ENCODE measurements around the gene TUBGCP3. TPM values are rescaled to one million over a fixed set of nuclear protein-coding genes. Genes with fewer than 3 reads are reported as not detected.

The TUBGCP3 gene
- total RNA-seq, 2 experiments from 2014 or later, result 30.6 to 31.3 TPM

GRCh38 chr13:112624040-112624439 lies 36.1 kb upstream of the TUBGCP3 start:
- no peak for DNase-seq
- no peaks in the 10 kb centered on the region for H3K9me3 ChIP-seq (ENCODE audit: control insufficient read depth in 1 of 2, insufficient read depth in 1 of 2, low read length in 2 of 2)
- no peaks in the 10 kb centered on the region for H3K36me3 Mint-ChIP-seq (ENCODE audit: low read depth)
- CTCF ChIA-PET, result no interaction called here
- no peaks in the 10 kb centered on the region for H3K4me1 ChIP-seq (ENCODE audit: insufficient read depth, low read length)
- POLR2A ChIA-PET, result no interaction called here
- TF ChIP-seq CTCF (IDR thresholded peaks at IDR 0.05), result no peak
- H3K27me3 ChIP-seq (ENCODE audit: control insufficient read depth in 1 of 2, insufficient read depth in 2 of 2, low read length in 2 of 2), result no peaks in the 10 kb centered on the region
- H3K4me3 Mint-ChIP-seq, result no peak overlapping the region
- ATAC-seq (ENCODE audit: poor library complexity), result no peak
- H3K27me3 Mint-ChIP-seq, result peaks cover 10% of the 10 kb centered on the region
- H3K4me1 Mint-ChIP-seq (ENCODE audit: low read depth), result no peaks in the 10 kb centered on the region
- no peaks in the 10 kb centered on the region for H3K36me3 ChIP-seq (ENCODE audit: insufficient read depth, low read length)
- H3K9me3 Mint-ChIP-seq, result no peaks in the 10 kb centered on the region
- H3K27ac Mint-ChIP-seq, result no peak overlapping the region
- no peak overlapping the region for H3K27ac ChIP-seq (ENCODE audit: low read depth in 1 of 2, low read length in 2 of 2)
- H3K4me3 ChIP-seq (ENCODE audit: low read length), result no peak overlapping the region
- intact Hi-C loops (cut with DNase I, micrococcal nuclease), result no loop called here

GRCh38 chr13:112623051-112623711 lies 35.2 kb upstream of the TUBGCP3 start:
- ChIA-PET POLR2A (no interaction called here), CTCF (no interaction called here)
- no peak overlapping the region for H3K4me3 ChIP-seq (ENCODE audit: low read length)
- H3K36me3 ChIP-seq (ENCODE audit: insufficient read depth, low read length), result no peaks in the 10 kb centered on the region
- no peak for DNase-seq
- Mint-ChIP-seq H3K36me3 (ENCODE audit: low read depth) (no peaks in the 10 kb centered on the region), H3K27ac (no peak overlapping the region), H3K4me1 (ENCODE audit: low read depth) (no peaks in the 10 kb centered on the region), H3K4me3 (no peak overlapping the region), H3K9me3 (no peaks in the 10 kb centered on the region), H3K27me3 (peaks cover 10% of the 10 kb centered on the region)
- no peaks in the 10 kb centered on the region for H3K4me1 ChIP-seq (ENCODE audit: insufficient read depth, low read length)
- no peak for ATAC-seq (ENCODE audit: poor library complexity)
- intact Hi-C loops (cut with DNase I, micrococcal nuclease), result no loop called here
- H3K9me3 ChIP-seq (ENCODE audit: control insufficient read depth in 1 of 2, insufficient read depth in 1 of 2, low read length in 2 of 2), result no peaks in the 10 kb centered on the region
- no peak for TF ChIP-seq CTCF (IDR thresholded peaks at IDR 0.05)
- no peaks in the 10 kb centered on the region for H3K27me3 ChIP-seq (ENCODE audit: control insufficient read depth in 1 of 2, insufficient read depth in 2 of 2, low read length in 2 of 2)
- H3K27ac ChIP-seq (ENCODE audit: low read depth in 1 of 2, low read length in 2 of 2), result no peak overlapping the region

- no peak overlapping the region for H3K27ac ChIP-seq (ENCODE audit: low read depth in 1 of 2, low read length in 2 of 2)
- CTCF ChIA-PET, result no interaction called here
- H3K4me3 ChIP-seq (ENCODE audit: low read length), result no peak overlapping the region
- Mint-ChIP-seq H3K36me3 (ENCODE audit: low read depth) (no peaks in the 10 kb centered on the region), H3K4me3 (no peak overlapping the region), H3K27ac (no peak overlapping the region), H3K4me1 (ENCODE audit: low read depth) (no peaks in the 10 kb centered on the region), H3K9me3 (no peaks in the 10 kb centered on the region), H3K27me3 (peaks cover 10% of the 10 kb centered on the region)
- H3K36me3 ChIP-seq (ENCODE audit: insufficient read depth, low read length), result no peaks in the 10 kb centered on the region
- ATAC-seq (ENCODE audit: poor library complexity) (no peak), DNase-seq (no peak)
- no peaks in the 10 kb centered on the region for H3K4me1 ChIP-seq (ENCODE audit: insufficient read depth, low read length)
- no peak for TF ChIP-seq CTCF (IDR thresholded peaks at IDR 0.05)
- H3K9me3 ChIP-seq (ENCODE audit: control insufficient read depth in 1 of 2, insufficient read depth in 1 of 2, low read length in 2 of 2), result no peaks in the 10 kb centered on the region
- no peaks in the 10 kb centered on the region for H3K27me3 ChIP-seq (ENCODE audit: control insufficient read depth in 1 of 2, insufficient read depth in 2 of 2, low read length in 2 of 2)
- POLR2A ChIA-PET, result no interaction called here
- intact Hi-C loops (cut with DNase I, micrococcal nuclease), result no loop called here
Measured at GRCh38 chr13:112622375-112622774, 34.4 kb upstream of the TUBGCP3 start.
